WTC11 (cell line): ENCODE measurements around the gene HDAC7. TPM values are rescaled to one million over a fixed set of nuclear protein-coding genes. Genes with fewer than 3 reads are reported as not detected.

Experiments
- ATAC-seq: fragments of 200-7000 bp; cut with Tn5 transposase; 2 replicates; pipeline ENCODE4 v1.10.0; 2021; ENCODE audit warnings: mild to moderate bottlenecking, moderate library complexity
- CTCF ChIA-PET: fragments of 300-600 bp; sonication (Branson Sonifier 250); formaldehyde crosslinking; loops from one replicate; lab custom pipeline; 2021; ENCODE audit warnings: antibody characterized with exemption; lab: Charles Lee
- POLR2A ChIA-PET: fragments of 350-600 bp; sonication (Branson Sonifier 250); formaldehyde crosslinking; loops from one replicate; lab custom pipeline; 2021; ENCODE audit warnings: antibody characterized with exemption; lab: Charles Lee
- DNase-seq: peaks from one replicate; pipeline ENCODE4 v3.0.0; 2021; ENCODE audit warnings: low spot score
- H3K27ac Mint-ChIP-seq: 2 replicates; pipeline ENCODE4 v1.8.0; 2021; ENCODE audit warnings: mixed read lengths
- H3K27me3 Mint-ChIP-seq: 2 replicates; pipeline ENCODE4 v1.8.0; 2021; ENCODE audit warnings: low read depth, mild to moderate bottlenecking, moderate library complexity, mixed read lengths
- H3K36me3 Mint-ChIP-seq: 2 replicates; pipeline ENCODE4 v1.8.0; 2021; ENCODE audit warnings: mixed read lengths
- H3K4me1 Mint-ChIP-seq: 2 replicates; pipeline ENCODE4 v1.8.0; 2022; ENCODE audit warnings: mixed read lengths
- H3K4me3 Mint-ChIP-seq: 2 replicates; pipeline ENCODE4 v1.8.0; 2021; ENCODE audit warnings: mild to moderate bottlenecking, moderate library complexity, mixed read lengths
- H3K9me3 Mint-ChIP-seq: 2 replicates; pipeline ENCODE4 v1.8.0; 2021; ENCODE audit warnings: mixed read lengths
- ARID4B ChIP-seq: sonication (generic); formaldehyde crosslinking; IDR thresholded peaks from 2 replicates; pipeline ENCODE4 v1.8.0; 2023; ENCODE audit warnings: missing genetic modification reagents, mild to moderate bottlenecking, borderline replicate concordance
- ATF1 ChIP-seq: sonication (generic); formaldehyde crosslinking; IDR thresholded peaks from 2 replicates; pipeline ENCODE4 v1.8.1; 2023; ENCODE audit warnings: mild to moderate bottlenecking, moderate library complexity, missing genetic modification reagents
- ATF3 ChIP-seq: sonication (generic); formaldehyde crosslinking; conservative IDR thresholded peaks from 2 replicates; pipeline ENCODE4 v1.8.1; 2022; ENCODE audit warnings: mild to moderate bottlenecking, missing genetic modification reagents
- CREM ChIP-seq: sonication (generic); formaldehyde crosslinking; IDR thresholded peaks from 2 replicates; pipeline ENCODE4 v1.8.1; 2022; ENCODE audit warnings: mild to moderate bottlenecking, missing genetic modification reagents, moderate library complexity
- E2F1 ChIP-seq: sonication (generic); formaldehyde crosslinking; IDR thresholded peaks from 2 replicates; pipeline ENCODE4 v1.8.0; 2022; ENCODE audit warnings: mild to moderate bottlenecking, missing genetic modification reagents
- ERG ChIP-seq: fragments of 250-450 bp; sonication (Bioruptor Pico); IDR thresholded peaks from 2 replicates; pipeline ENCODE4 v1.8.0; 2021; ENCODE audit warnings: mild to moderate bottlenecking
- FOXP4 ChIP-seq: sonication (generic); formaldehyde crosslinking; IDR thresholded peaks from 2 replicates; pipeline ENCODE4 v1.8.0; 2022; ENCODE audit warnings: mild to moderate bottlenecking, missing genetic modification reagents
- GABPB1 ChIP-seq: sonication (generic); formaldehyde crosslinking; IDR thresholded peaks from 2 replicates; pipeline ENCODE4 v1.8.1; 2023; ENCODE audit warnings: mild to moderate bottlenecking, missing genetic modification reagents
- JUN ChIP-seq: sonication (generic); formaldehyde crosslinking; IDR thresholded peaks from 2 replicates; pipeline ENCODE4 v1.8.0; 2023; ENCODE audit warnings: mild to moderate bottlenecking, missing genetic modification reagents
- MYBL2 ChIP-seq: sonication (generic); formaldehyde crosslinking; IDR thresholded peaks from 2 replicates; pipeline ENCODE4 v1.8.1; 2023; ENCODE audit warnings: mild to moderate bottlenecking, moderate library complexity, missing genetic modification reagents
- OVOL2 ChIP-seq: fragments of 250-450 bp; sonication (Bioruptor Pico); IDR thresholded peaks from 2 replicates; pipeline ENCODE4 v1.9.0; 2021; ENCODE audit warnings: mild to moderate bottlenecking, borderline replicate concordance
- PRRX2 ChIP-seq: fragments of 250-450 bp; sonication (Bioruptor Pico); IDR thresholded peaks from 2 replicates; pipeline ENCODE4 v1.8.0; 2021; ENCODE audit warnings: mild to moderate bottlenecking
- SMAD3 ChIP-seq: sonication (generic); formaldehyde crosslinking; IDR thresholded peaks from 2 replicates; pipeline ENCODE4 v1.8.0; 2022; ENCODE audit warnings: missing genetic modification reagents, mild to moderate bottlenecking, borderline replicate concordance
- SMAD4 ChIP-seq: sonication (generic); formaldehyde crosslinking; IDR thresholded peaks from 2 replicates; pipeline ENCODE4 v1.8.0; 2022; ENCODE audit warnings: mild to moderate bottlenecking, missing genetic modification reagents
- SOX15 ChIP-seq: fragments of 250-450 bp; sonication (Bioruptor Pico); IDR thresholded peaks from 2 replicates; pipeline ENCODE4 v1.9.0; 2021; ENCODE audit warnings: mild to moderate bottlenecking
- TEAD1 ChIP-seq: sonication (generic); formaldehyde crosslinking; IDR thresholded peaks from 2 replicates; pipeline ENCODE4 v1.8.0; 2022; ENCODE audit warnings: mild to moderate bottlenecking, missing genetic modification reagents
- TP53 ChIP-seq: sonication (generic); formaldehyde crosslinking; IDR thresholded peaks from 2 replicates; pipeline ENCODE4 v1.8.1; 2023; ENCODE audit warnings: mild to moderate bottlenecking, missing genetic modification reagents
- ZNF121 ChIP-seq: sonication (generic); formaldehyde crosslinking; IDR thresholded peaks from 2 replicates; pipeline ENCODE4 v1.8.0; 2023; ENCODE audit warnings: missing genetic modification reagents
- ZNF219 ChIP-seq: sonication (generic); formaldehyde crosslinking; IDR thresholded peaks from 2 replicates; pipeline ENCODE4 v1.8.0; 2023; ENCODE audit warnings: missing genetic modification reagents, mild to moderate bottlenecking, borderline replicate concordance
- ZNF263 ChIP-seq: sonication (generic); formaldehyde crosslinking; IDR thresholded peaks from 2 replicates; pipeline ENCODE4 v1.8.1; 2022; ENCODE audit warnings: low read depth, mild to moderate bottlenecking, moderate library complexity, missing genetic modification reagents
- total RNA-seq: library from RNA; stranded (reverse); gene quantifications from 3 replicates; pipeline ENCODE4 v1.2.3, GENCODE V29; 2021
- TF ChIP-seq, protein P1 (sequence below): sonication (generic); formaldehyde crosslinking; IDR thresholded peaks from 2 replicates; pipeline ENCODE4 v1.8.1; 2022; ENCODE audit warnings: low read depth, mild to moderate bottlenecking, moderate library complexity, missing genetic modification reagents, borderline replicate concordance
- TF ChIP-seq, protein P2 (sequence below): sonication (generic); formaldehyde crosslinking; IDR thresholded peaks from 2 replicates; pipeline ENCODE4 v1.8.1; 2022; ENCODE audit warnings: mild to moderate bottlenecking, moderate library complexity, missing genetic modification reagents
- TF ChIP-seq, protein P3 (sequence below): sonication (generic); formaldehyde crosslinking; IDR thresholded peaks from 2 replicates; pipeline ENCODE4 v1.8.0; 2023; ENCODE audit warnings: missing genetic modification reagents

HDAC7 gene
- total RNA-seq, 1 experiment from 2014 or later, result 111 TPM

DNA sequence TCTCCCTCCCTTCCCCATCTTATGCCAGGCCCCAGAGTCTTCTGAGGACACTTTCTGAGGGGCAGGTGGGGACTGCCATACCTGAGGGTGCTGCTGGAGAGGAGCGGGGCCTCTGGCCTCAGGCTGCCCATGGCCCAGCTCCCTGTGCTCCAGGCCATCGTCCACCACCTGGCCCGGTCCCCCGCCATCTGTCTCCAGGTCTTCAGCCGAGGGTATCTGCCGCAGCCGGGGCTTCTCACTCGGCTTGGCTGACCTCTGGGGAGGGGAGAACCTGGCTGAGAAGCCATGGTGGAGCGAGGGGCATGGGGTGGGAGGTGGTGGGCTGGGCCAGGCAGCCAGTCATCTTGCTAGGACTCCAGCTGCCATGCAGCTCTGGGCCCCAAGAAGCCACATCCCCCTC, 25.0 kb downstream of the HDAC7 start (continued):
- TF ChIP-seq FOXP4 (CRISPR knock-in tag) (no peak), ERG (no peak), E2F1 (CRISPR knock-in tag) (no peak), PRRX2 (no peak)
- TF ChIP-seq, protein P1, sequence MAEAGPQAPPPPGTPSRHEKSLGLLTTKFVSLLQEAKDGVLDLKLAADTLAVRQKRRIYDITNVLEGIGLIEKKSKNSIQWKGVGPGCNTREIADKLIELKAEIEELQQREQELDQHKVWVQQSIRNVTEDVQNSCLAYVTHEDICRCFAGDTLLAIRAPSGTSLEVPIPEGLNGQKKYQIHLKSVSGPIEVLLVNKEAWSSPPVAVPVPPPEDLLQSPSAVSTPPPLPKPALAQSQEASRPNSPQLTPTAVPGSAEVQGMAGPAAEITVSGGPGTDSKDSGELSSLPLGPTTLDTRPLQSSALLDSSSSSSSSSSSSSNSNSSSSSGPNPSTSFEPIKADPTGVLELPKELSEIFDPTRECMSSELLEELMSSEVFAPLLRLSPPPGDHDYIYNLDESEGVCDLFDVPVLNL (CRISPR knock-in tag), result no peak

- Mint-ChIP-seq H3K36me3 (peaks cover 35% of the 10 kb centered on the region), H3K27me3 (no peaks in the 10 kb centered on the region), H3K27ac (no peak overlapping the region), H3K4me1 (peaks cover 6% of the 10 kb centered on the region), H3K9me3 (no peaks in the 10 kb centered on the region), H3K4me3 (no peak overlapping the region)
- no peak for ATAC-seq
- ChIA-PET CTCF (interaction anchor here (1.2 to 14.9 kb wide), 2 partner anchors 13 to 43 kb away, joined by 4 to 408 read pairs; no protein-coding TSS in a partner anchor), POLR2A (no interaction called here)
- TF ChIP-seq TEAD1 (CRISPR knock-in tag), result no peak
- no peak for TF ChIP-seq SMAD3
- TF ChIP-seq ZNF219, result no peak
- TF ChIP-seq OVOL2 (CRISPR knock-in tag), result no peak
- no peak for TF ChIP-seq JUN
- TF ChIP-seq SMAD4 (CRISPR knock-in tag), result no peak
- TF ChIP-seq, protein P2, sequence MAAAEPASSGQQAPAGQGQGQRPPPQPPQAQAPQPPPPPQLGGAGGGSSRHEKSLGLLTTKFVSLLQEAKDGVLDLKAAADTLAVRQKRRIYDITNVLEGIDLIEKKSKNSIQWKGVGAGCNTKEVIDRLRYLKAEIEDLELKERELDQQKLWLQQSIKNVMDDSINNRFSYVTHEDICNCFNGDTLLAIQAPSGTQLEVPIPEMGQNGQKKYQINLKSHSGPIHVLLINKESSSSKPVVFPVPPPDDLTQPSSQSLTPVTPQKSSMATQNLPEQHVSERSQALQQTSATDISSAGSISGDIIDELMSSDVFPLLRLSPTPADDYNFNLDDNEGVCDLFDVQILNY, result no peak
- TF ChIP-seq GABPB1 (CRISPR knock-in tag), result no peak
- no peak for TF ChIP-seq ARID4B (CRISPR knock-in tag)
- TF ChIP-seq, protein P3, sequence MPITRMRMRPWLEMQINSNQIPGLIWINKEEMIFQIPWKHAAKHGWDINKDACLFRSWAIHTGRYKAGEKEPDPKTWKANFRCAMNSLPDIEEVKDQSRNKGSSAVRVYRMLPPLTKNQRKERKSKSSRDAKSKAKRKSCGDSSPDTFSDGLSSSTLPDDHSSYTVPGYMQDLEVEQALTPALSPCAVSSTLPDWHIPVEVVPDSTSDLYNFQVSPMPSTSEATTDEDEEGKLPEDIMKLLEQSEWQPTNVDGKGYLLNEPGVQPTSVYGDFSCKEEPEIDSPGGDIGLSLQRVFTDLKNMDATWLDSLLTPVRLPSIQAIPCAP, result no peak
- TF ChIP-seq SOX15 (CRISPR knock-in tag), result no peak
- no peak for TF ChIP-seq MYBL2 (CRISPR knock-in tag)
- no peak for TF ChIP-seq ZNF263 (CRISPR knock-in tag)
- TF ChIP-seq ATF1 (CRISPR knock-in tag), result no peak
- TF ChIP-seq ZNF121 (CRISPR knock-in tag), result no peak
- TF ChIP-seq TP53 (CRISPR knock-in tag), result no peak
- TF ChIP-seq CREM, result no peak
- TF ChIP-seq ATF3 (CRISPR knock-in tag), result no peak
- no peak for DNase-seq
Observed at GRCh38 chr12:47793015-47793681, 26.6 kb downstream of the HDAC7 start.
